Astrocyte of the spinal cord (primary cell): ENCODE data around the gene TAX1BP1.
A peak's percentile ranks its signal among the peaks of the same experiment; 100 is the strongest.

Source experiments
- DNase-seq: peaks from one replicate; pipeline ENCODE4 v3.0.0; 2011; ENCODE audit warnings: low read depth, low spot score
- H3K4me3 ChIP-seq: 2 replicates; pipeline ENCODE4 v1.5.1; 2011; ENCODE audit warnings: low read depth, mild to moderate bottlenecking, low read length, moderate library complexity
- in situ Hi-C: cut with HindIII; loops from 2 replicates; pipeline ENCODE4 v1.10.0; 2017; ENCODE audit warnings: low sequenced_read_pairs
- TF ChIP-seq, protein P1 (sequence below): IDR thresholded peaks from 2 replicates; pipeline ENCODE4 v1.5.1; 2012; ENCODE audit warnings: low read depth, mild to moderate bottlenecking, low read length, inconsistent platforms

The TAX1BP1 gene

DNA sequence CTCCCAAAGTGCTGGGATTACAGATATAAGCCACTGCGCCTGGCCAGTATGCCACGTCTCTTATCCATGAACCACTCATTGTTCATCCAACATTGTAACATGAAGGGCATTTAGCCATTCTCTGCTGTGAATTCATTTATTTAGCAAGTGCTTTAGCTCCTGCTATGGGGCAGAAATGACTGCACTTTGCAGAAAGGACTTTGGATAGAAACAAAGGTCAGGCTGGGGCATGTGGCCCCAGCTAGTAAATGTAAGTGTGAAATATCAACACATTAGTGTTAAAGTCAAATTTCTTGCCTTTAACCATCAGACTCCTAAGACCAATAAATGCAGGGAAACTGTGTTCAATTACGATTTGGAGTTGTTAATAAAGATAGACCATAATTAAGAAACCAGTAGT lies 27.7 kb upstream of the TAX1BP1 start:
- DNase-seq = no peak
- in situ Hi-C loops = no loop called here
- TF ChIP-seq, protein P1, sequence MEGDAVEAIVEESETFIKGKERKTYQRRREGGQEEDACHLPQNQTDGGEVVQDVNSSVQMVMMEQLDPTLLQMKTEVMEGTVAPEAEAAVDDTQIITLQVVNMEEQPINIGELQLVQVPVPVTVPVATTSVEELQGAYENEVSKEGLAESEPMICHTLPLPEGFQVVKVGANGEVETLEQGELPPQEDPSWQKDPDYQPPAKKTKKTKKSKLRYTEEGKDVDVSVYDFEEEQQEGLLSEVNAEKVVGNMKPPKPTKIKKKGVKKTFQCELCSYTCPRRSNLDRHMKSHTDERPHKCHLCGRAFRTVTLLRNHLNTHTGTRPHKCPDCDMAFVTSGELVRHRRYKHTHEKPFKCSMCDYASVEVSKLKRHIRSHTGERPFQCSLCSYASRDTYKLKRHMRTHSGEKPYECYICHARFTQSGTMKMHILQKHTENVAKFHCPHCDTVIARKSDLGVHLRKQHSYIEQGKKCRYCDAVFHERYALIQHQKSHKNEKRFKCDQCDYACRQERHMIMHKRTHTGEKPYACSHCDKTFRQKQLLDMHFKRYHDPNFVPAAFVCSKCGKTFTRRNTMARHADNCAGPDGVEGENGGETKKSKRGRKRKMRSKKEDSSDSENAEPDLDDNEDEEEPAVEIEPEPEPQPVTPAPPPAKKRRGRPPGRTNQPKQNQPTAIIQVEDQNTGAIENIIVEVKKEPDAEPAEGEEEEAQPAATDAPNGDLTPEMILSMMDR = no peak
- H3K4me3 ChIP-seq = no peak overlapping the region

DNA sequence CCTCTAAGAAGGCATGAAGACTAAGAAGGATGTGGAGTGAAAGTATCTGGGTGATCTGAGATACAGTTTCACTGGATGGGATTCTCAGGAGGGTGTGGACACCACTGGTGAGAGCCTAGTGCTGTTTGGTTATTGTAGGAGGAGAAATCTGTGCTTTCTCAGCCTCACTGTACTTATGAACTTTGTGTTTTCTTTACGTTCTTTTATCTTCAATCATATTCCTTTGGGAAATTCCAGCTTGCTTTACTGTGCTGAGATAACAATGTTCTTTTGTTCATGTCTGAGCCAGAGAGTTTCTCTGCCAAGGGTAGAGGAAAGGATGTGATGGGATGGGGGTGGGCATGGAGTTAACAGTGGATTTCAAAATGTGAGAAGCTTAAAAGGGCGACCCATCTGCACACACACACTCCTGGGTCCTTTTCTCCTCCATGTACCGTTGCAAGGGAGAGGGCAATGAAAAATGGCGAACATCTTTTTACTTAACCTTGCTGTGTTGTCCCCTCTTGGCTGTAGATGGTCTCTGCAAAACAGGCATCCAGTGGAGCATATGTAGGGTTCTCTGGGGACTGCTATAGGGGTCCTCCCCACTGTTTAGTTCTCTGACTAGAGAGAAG lies 25.0 kb upstream of the TAX1BP1 start:
- in situ Hi-C loops = no loop called here
- TF ChIP-seq, protein P1 = no peak
- peak; percentile 40 for DNase-seq
- no peak overlapping the region for H3K4me3 ChIP-seq

DNA sequence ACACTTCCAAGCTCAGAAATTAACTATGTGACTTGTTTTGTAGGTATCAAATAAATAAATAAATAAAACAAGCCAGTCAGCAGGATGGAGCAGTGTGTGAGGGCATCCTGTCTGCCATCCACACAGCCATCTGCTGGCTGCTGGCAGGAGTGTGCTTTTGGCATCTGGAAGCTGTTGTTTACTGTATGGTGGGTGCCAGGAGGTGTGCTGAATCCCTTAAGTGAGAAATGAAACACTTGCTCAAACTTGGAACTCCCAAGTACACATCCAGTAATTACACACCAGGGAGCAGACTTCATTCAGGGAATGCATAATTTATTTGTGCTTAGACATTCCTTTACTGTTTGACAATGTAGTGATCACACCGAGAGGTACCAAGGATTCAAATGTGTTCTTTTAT lies 16.9 kb upstream of the TAX1BP1 start:
- TF ChIP-seq, protein P1 = peak; percentile 30
- H3K4me3 ChIP-seq = no peak overlapping the region
- DNase-seq = peak; percentile 9
- in situ Hi-C loops = no loop called here

DNA sequence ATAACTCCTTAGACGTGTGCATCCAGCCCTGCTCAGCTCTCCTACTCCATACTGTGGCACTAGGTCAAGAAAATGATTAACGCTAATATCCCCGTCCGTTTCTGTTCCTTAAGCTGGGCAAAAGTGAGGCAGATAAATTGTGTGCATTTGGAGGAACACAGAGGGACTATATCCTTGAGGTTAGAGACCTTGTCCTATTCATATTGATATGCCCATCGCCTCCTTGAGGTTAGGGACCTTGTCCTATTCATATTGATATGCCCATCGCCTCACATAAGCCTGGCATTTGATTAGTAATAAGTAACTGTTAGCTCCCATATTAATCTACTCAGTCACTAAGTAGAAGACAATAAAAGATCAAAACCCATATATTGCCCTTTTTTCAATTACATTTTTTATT lies 12.9 kb upstream of the TAX1BP1 start:
- TF ChIP-seq, protein P1 = no peak
- no peak overlapping the region for H3K4me3 ChIP-seq
- in situ Hi-C loops = no loop called here
- no peak for DNase-seq

DNA sequence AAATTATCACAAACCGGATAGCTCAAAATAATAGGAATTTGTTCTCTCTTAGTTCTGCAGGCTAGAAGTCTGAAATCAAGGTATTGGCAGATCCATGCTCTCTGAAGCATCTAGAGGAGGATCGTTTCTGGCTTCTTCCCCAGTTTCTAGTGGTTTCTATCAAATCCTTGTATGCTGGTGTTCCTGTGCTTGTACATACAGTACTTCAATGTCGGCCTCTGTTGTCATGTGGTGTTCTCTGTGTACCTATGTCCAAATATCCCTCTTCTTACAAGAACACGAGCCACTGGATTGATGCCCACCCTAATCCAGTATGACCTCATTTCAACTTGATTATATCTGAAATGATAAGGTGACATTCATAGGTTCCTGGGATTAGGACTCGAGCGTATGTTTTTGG lies 9.8 kb upstream of the TAX1BP1 start:
- in situ Hi-C loops = no loop called here
- TF ChIP-seq, protein P1 = no peak
- H3K4me3 ChIP-seq = no peak overlapping the region
- DNase-seq = no peak

DNA sequence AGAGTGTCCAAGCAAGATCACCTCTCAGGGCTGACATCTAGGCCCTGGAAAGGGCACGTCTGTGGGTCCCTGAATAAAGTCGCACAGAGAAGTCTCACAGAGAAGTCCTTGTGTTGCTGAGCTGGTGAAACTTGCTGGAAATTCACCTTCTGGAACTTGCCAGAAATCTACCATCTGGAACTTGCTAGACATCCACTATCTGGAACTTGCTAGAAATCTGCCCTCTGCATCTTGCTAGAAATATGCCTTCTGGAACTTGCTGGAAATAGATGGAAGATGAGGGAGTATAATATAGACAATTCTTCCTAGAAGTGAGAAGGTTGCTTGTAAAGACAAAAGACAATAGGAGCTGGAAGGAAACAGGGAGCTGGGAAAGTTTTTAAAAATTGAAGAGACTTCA lies 5.4 kb upstream of the TAX1BP1 start:
- no peak overlapping the region for H3K4me3 ChIP-seq
- TF ChIP-seq, protein P1 = no peak
- DNase-seq = no peak
- in situ Hi-C loops = no loop called here
